Testis (tissue), 2 donors: ENCODE measurements around the gene SEMA5A.

ENCODE experiments used
- POLR2A ChIP-seq: fragments of 450-650 bp; IDR thresholded peaks from one replicate; pipeline ENCODE4 v1.6.1; 2017; ENCODE audit warnings: antibody characterized with exemption, mild to moderate bottlenecking, moderate library complexity
- TF ChIP-seq, protein P1 (sequence below), 3 experiments: fragments of 450-650 bp in 2 of 3; fragments of 200-600 bp in 1 of 3; sonication (generic) in 1 of 3; IDR thresholded peaks; one replicate each; pipeline ENCODE4 v1.5.1; 2016 to 2019; ENCODE audit warnings: antibody characterized with exemption in 3 of 3, mild to moderate bottlenecking in 2 of 3, moderate library complexity in 1 of 3

DNA sequence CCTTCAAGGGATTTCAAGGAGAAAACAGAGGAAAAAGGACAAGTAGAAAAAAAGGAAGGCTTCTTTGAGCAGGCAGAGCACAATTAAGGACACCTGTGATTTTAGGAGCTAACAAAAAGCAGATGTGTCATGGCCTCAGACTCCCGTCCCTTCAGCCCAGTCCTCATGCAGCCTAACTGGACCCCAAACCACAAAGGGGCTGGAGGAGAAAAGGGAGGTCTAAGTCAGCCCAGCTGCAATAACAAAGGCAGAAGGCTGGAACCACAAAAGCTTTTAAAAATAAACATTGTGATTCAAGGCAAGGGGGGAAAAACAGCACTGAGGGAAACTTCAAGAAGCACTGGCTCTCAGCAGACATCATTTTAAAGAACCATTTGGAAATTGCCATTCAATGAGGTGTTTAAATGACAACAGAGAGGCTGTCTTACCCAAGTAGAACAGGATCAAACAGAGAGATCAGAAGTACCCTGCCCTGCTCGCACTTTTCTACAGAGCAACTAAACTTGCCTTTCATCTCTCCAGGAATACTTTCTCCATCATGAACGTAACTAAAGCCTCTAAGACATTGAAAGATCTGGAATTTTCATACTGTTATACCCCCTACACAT lies 89.3 kb downstream of the SEMA5A start:
- TF ChIP-seq, protein P1, sequence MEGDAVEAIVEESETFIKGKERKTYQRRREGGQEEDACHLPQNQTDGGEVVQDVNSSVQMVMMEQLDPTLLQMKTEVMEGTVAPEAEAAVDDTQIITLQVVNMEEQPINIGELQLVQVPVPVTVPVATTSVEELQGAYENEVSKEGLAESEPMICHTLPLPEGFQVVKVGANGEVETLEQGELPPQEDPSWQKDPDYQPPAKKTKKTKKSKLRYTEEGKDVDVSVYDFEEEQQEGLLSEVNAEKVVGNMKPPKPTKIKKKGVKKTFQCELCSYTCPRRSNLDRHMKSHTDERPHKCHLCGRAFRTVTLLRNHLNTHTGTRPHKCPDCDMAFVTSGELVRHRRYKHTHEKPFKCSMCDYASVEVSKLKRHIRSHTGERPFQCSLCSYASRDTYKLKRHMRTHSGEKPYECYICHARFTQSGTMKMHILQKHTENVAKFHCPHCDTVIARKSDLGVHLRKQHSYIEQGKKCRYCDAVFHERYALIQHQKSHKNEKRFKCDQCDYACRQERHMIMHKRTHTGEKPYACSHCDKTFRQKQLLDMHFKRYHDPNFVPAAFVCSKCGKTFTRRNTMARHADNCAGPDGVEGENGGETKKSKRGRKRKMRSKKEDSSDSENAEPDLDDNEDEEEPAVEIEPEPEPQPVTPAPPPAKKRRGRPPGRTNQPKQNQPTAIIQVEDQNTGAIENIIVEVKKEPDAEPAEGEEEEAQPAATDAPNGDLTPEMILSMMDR (IDR thresholded peaks at IDR 0.05): no peak
- no peak for TF ChIP-seq POLR2A
